Muscle of leg (tissue), 11 donors: Measurements from ENCODE around the gene KIAA1671. TPM values are rescaled to one million over a fixed set of nuclear protein-coding genes. Genes with fewer than 3 reads are reported as not detected.

Source experiments
- DNase-seq: peaks from one replicate; pipeline ENCODE4 v3.0.0; 2013
- H3K27ac ChIP-seq: one replicate; pipeline ENCODE4 v1.5.1; 2013; ENCODE audit warnings: mild to moderate bottlenecking, low read length, control low read depth
- H3K27me3 ChIP-seq: one replicate; pipeline ENCODE4 v1.6.1; 2013; ENCODE audit warnings: low read length; ENCODE audit not compliant: control insufficient read depth, insufficient read depth
- H3K36me3 ChIP-seq: one replicate; pipeline ENCODE4 v1.6.1; 2013; ENCODE audit warnings: low read length; ENCODE audit not compliant: control insufficient read depth, insufficient read depth
- H3K4me1 ChIP-seq: one replicate; pipeline ENCODE4 v1.6.1; 2013; ENCODE audit warnings: low read length; ENCODE audit not compliant: control insufficient read depth, insufficient read depth
- H3K4me3 ChIP-seq: one replicate; pipeline ENCODE4 v1.5.1; 2013; ENCODE audit warnings: low read length, control low read depth
- H3K9me3 ChIP-seq: replicated peaks from 2 replicates; pipeline ENCODE4 v1.6.1; 2013; ENCODE audit warnings: low read depth, low read length; ENCODE audit not compliant: control insufficient read depth
- WGBS: methylation state at CpG from one replicate; pipeline ENCODE4 v1.1.5; 2013; ENCODE audit warnings: missing lambda C conversion rate; ENCODE audit not compliant: insufficient coverage; 5-methylcytosine and 5-hydroxymethylcytosine counted together
- polyA plus RNA-seq, 8 donors: library from polyadenylated mRNA; unstranded; fragments of 120-200 nt; gene quantifications; one replicate each; pipeline versions ENCODE4 v1.2.1 to v1.2.3, GENCODE V29; 2013; ENCODE audit warnings: inconsistent platforms in 1 of 8, low replicate concordance in 1 of 8; ENCODE audit not compliant: insufficient read length in 8 of 8, insufficient read depth in 1 of 8
- total RNA-seq: library from RNA; stranded (reverse); fragments of 120-200 nt; gene quantifications from one replicate; pipeline ENCODE4 v1.2.4, GENCODE V29; 2013

KIAA1671 gene
- total and polyA plus RNA-seq, 9 donors = 10.8 to 34.5 (median 26.3) TPM

DNA sequence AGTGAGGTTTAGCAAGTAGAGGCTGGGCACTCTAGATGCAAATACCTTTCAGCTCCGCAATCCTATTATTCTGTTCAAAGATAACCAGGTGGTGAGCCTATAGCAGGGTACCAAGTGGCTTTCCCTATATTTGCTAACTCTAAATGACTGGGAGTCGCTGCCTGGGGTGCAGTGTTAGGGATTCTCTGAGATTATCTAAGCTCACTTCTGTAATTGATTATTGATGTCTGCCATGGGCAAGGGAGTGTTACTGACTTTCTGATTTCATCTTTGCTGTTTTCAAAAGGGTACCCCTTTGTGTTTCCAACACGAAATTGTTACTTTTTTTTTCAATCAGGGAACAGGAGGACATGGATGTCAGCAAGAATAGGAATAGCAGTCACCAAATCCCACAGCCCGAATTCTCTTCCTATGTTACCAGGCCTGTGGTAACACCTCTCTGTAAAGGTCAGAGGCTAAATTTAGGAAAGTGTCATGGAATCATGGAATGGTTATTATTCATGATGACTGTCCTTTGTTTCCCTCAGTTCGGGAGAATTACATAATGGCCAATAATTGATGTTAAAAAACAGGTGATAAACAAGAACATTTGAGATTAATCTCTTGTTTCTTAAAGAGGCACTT, 184.5 kb downstream of the KIAA1671 start:
- H3K9me3 ChIP-seq = peaks cover 2% of the 10 kb centered on the region
- peaks cover 5% of the 10 kb centered on the region for H3K36me3 ChIP-seq
- DNase-seq = no peak
- peaks cover 13% of the 10 kb centered on the region for H3K4me1 ChIP-seq
- 40% methylated on average over 1 of the region's 5 CpGs for WGBS
- no peak overlapping the region for H3K27ac ChIP-seq
- H3K27me3 ChIP-seq = no peaks in the 10 kb centered on the region
- no peak overlapping the region for H3K4me3 ChIP-seq

DNA sequence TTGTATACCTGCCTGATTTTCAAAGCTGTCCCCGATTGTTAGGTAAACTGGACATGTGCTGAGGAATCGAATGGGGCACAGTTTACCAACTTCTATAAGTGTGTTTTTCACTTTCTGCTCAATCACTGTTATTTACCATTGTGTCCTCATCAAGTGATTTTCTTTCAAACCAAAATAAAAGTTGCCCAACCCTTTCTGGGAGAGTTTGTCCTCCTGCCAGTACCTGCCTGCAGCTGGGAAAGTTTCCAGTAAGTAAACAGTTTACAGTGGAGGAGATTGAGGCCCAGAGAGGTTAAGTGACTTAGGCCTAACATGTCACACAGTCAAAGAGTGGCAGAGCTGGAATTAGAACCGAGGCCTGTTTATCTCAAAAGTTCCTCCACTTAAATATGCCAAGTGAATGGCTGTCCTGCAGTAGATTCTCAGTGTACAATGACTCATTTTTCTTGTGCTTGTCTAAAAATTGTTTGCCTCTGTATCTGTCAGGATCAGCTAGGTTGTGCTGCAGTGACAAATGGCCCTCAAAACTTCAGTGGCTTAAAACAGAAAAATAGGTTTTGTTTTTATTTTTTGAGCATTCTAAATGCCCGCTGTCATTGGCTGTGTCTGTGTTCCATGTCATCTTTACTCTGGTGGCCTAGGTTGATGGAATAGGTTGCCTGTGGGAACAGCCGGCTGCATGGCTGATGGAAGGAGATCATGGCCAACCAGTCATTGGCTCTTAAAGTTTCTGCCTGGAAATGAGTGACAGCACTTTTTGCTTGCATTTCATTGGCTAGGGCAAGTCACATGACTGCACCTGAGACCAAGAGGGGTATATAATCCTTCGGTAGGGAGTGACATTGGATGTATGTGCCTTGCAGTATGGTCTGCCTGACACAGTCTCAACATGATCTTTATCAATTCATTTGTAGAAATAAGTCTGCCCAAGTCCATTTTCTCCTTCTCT, 185.3 kb downstream of the KIAA1671 start:
- WGBS = 100% methylated on average over 3 of the region's 6 CpGs
- Histone ChIP-seq H3K36me3 (peaks cover 5% of the 10 kb centered on the region), H3K4me1 (peaks cover 20% of the 10 kb centered on the region), H3K27ac (no peak overlapping the region), H3K9me3 (peaks cover 2% of the 10 kb centered on the region), H3K4me3 (no peak overlapping the region), H3K27me3 (no peaks in the 10 kb centered on the region)
- DNase-seq = no peak

DNA sequence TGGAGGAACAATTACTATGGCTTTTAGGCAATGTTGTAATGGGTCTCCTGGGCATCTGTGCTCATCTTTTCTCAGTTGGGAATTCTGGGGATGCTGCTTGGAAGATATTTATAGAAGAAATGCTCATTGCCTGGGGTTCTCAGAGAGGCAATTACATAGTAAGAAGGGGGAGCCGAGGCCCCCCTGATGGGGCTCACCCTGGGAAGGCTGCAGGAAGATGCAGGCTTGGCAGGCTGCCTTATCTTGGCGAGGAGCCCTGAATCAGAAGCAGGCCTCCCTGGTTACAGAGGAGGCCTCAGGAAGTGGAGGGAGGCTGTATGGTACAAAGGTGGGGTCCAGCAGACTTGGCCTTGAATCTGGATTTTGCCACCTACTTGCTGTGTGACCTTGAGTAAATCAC, 186.5 kb downstream of the KIAA1671 start:
- no peak overlapping the region for H3K4me3 ChIP-seq
- peaks cover 5% of the 10 kb centered on the region for H3K36me3 ChIP-seq
- H3K4me1 ChIP-seq = peaks cover 26% of the 10 kb centered on the region
- peaks cover 2% of the 10 kb centered on the region for H3K9me3 ChIP-seq
- WGBS = 4% methylated on average over 2 of the region's 2 CpGs
- H3K27ac ChIP-seq = no peak overlapping the region
- no peaks in the 10 kb centered on the region for H3K27me3 ChIP-seq
- DNase-seq = peak; percentile 56

DNA sequence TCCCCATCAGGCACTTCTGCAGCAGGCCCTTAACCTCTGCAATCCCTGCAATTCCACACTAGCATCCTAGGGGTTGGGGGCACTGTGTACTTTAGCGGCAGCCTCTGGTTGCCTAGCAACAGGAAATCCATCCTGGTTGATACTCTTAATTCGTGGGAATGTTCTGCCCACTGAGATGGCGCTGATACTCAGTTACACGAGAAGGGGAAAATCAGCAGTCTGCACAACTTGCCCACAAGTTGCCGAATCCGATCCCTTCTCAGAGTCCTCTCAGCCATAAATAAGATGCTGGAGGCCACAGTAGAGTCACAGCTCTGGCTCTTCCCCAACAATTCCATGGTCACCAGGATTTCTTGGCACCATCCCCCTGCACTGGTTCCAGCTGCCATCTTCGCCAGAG, 189.6 kb downstream of the KIAA1671 start:
- no peak overlapping the region for H3K27ac ChIP-seq
- no peaks in the 10 kb centered on the region for H3K27me3 ChIP-seq
- WGBS = 23% methylated on average over 4 of the region's 7 CpGs
- H3K9me3 ChIP-seq = peaks cover 2% of the 10 kb centered on the region
- no peak overlapping the region for H3K4me3 ChIP-seq
- peaks cover 28% of the 10 kb centered on the region for H3K4me1 ChIP-seq
- DNase-seq = no peak
- peaks cover 2% of the 10 kb centered on the region for H3K36me3 ChIP-seq

DNA sequence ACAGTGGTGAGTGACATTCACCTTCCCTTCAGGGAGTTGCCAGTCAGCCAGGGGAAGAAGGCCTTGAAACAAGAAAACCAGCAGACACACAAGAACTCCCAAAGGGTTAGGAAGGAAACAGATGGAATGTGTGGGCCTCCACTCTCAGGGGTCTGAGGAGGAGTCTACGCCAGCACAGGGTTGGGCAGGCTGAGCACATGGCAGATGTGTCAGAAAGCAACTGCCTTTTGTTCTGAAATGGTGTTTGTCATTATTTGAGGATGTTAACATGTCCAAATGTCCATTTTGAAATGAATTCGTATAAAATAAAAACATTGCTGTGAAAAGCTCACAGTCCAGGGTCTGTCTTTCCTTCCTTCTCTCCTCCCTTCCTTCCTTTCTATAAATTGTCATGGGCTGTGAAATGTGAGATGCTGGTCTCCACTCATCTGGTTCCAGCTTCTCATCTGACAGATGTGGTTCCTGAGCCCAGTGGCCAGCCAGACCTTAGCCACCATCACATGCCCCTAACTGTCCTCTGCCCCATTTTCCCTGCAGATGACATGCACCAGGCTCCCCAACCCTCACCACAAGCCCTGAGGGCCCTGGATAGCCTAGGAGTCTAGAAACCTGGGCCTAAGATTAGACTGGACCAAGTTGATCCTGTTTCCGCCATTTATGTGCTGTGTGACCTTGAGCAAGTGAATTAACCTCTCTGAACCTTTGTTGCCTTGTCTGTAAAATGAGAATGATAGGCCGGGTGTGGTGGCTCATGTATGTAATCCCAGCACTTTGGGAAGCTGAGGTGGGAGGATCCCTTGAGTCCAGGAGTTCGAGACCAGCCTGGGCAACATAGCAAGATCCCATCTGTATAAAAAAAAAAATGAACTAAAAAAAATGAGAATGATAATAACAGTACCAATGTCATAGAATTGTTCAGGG, 190.9 kb downstream of the KIAA1671 start:
- peak overlapping the region; percentile 42 for H3K27ac ChIP-seq
- 85% methylated on average over 3 of the region's 5 CpGs for WGBS
- peaks cover 2% of the 10 kb centered on the region for H3K36me3 ChIP-seq
- H3K27me3 ChIP-seq = no peaks in the 10 kb centered on the region
- peaks cover 36% of the 10 kb centered on the region for H3K4me1 ChIP-seq
- peak; percentile 26 for DNase-seq
- peaks cover 2% of the 10 kb centered on the region for H3K9me3 ChIP-seq
- no peak overlapping the region for H3K4me3 ChIP-seq

DNA sequence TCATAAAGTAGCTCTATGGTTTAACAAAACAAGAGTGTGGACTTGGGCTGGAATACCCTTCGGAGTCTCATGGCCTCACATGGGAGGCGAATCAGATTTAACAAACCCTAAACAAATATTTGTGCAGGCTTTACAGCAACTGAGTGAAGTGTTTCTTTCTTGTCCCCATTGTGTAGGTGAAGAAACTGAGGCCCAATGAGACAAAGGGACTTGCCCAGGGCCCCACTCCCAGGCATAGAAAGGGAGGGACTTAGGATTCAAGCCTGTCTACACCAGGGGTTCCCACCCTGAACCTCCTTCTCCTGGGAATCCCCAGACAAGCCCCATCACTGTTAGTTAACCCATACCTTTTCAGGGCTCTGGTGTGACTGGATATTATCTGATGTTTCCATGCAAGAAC, 192.0 kb downstream of the KIAA1671 start:
- H3K36me3 ChIP-seq = peaks cover 2% of the 10 kb centered on the region

DNA sequence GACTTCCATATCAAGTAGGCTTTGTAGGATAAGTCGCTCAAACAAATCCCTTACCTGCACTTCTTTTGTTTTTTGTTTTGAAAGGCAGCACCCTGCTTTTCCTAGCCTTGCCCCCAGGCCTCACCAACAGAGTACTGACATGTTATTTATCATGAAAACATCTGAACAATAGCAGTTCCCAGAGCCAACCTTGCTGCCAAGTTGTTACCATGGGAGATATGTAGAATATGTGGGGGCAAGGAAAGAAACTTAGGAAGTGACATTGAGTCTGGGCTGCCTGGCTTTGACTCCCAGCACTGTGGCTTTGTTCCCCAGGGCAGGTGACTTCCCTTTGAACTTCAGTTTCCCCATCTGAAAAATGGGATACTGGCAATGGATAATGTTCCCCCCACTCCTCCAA, 193.8 kb downstream of the KIAA1671 start:
- Histone ChIP-seq H3K36me3 (no peaks in the 10 kb centered on the region), H3K27ac (no peak overlapping the region), H3K9me3 (no peaks in the 10 kb centered on the region), H3K27me3 (no peaks in the 10 kb centered on the region), H3K4me3 (no peak overlapping the region), H3K4me1 (peaks cover 29% of the 10 kb centered on the region)
- DNase-seq = no peak
- 60% methylated on average over 1 of the region's 1 CpG for WGBS

More for the DNA sequence above, 192.0 kb downstream of the KIAA1671 start:
- WGBS = 83% methylated on average over 1 of the region's 2 CpGs
- no peaks in the 10 kb centered on the region for H3K27me3 ChIP-seq
- DNase-seq = no peak
- H3K4me1 ChIP-seq = peaks cover 29% of the 10 kb centered on the region
- H3K27ac ChIP-seq = no peak overlapping the region
- peaks cover 2% of the 10 kb centered on the region for H3K9me3 ChIP-seq
- H3K4me3 ChIP-seq = no peak overlapping the region

DNA sequence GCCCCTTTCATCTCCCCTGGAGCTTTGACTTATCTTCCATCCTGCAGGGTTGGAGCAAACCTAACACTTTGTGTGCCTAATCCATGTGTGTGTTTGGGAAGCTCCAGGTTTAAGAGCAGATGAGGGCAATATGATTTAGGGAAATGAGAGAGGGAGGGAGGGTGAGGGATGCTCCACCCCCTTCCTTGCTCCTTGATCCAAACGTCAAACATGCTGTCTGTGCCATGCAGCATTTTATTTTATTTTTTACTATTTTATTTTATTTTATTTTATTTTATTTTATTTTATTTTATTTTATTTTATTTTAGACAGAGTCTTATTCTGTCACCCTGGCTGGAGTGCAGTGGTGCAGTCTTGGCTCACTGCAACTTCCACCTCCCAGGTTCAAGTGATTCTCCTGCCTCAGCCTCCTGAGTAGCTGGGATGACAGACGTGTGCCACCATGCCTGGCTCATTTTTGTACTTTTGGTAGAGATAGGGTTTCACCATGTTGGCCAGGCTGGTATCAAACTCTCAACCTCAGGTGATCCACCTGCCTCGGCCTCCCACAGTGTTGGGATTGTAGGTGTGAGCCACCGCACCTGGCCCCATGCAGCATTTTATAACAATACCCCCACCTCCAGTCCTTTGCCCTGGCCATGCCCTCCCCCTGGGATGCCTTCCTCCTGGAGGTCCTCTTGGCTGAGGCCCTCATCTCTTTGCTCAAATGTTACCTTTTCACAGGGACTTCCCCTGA, 194.6 kb downstream of the KIAA1671 start:
- Histone ChIP-seq H3K36me3 (no peaks in the 10 kb centered on the region), H3K27ac (no peak overlapping the region), H3K27me3 (no peaks in the 10 kb centered on the region), H3K4me3 (no peak overlapping the region), H3K4me1 (peaks cover 27% of the 10 kb centered on the region), H3K9me3 (no peaks in the 10 kb centered on the region)
- no peak for DNase-seq
- WGBS = 55% methylated on average over 1 of the region's 4 CpGs

DNA sequence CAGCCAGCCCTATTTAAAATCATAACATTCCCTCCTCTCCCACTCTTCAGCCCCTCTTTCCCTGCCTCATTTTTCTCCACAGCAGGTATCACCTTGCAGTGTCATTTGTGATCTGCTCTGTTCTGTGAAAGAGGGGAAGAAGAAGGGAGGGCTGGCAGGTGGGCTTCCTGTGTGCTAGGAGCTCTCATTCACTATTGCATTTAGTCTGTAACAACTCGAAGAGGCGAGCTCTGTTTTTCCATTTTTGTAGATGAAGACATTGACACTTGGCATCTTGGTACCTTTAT, 195.1 kb downstream of the KIAA1671 start:
- Histone ChIP-seq H3K4me1 (peaks cover 23% of the 10 kb centered on the region), H3K27me3 (no peaks in the 10 kb centered on the region), H3K4me3 (no peak overlapping the region), H3K9me3 (no peaks in the 10 kb centered on the region), H3K27ac (no peak overlapping the region), H3K36me3 (no peaks in the 10 kb centered on the region)
- whole genome bisulfite sequencing = no CpG with 5 or more reads among the region's 2 CpGs
- no peak for DNase-seq
